HG03432 (cell line): ENCODE results near the gene ADCY10.
"Not testable (repeated sequence)": the region's sequence is repeated elsewhere in the genome, so short reads cannot be mapped to it uniquely, and the experiment has no call there.

Experiments
- ATAC-seq: cut with Tn5 transposase; IDR thresholded peaks from one replicate; pipeline ENCODE4 v1.9.1; 2021; ENCODE audit warnings: mild to moderate bottlenecking, moderate library complexity; ENCODE audit not compliant: unreplicated experiment

Gene ADCY10

DNA sequence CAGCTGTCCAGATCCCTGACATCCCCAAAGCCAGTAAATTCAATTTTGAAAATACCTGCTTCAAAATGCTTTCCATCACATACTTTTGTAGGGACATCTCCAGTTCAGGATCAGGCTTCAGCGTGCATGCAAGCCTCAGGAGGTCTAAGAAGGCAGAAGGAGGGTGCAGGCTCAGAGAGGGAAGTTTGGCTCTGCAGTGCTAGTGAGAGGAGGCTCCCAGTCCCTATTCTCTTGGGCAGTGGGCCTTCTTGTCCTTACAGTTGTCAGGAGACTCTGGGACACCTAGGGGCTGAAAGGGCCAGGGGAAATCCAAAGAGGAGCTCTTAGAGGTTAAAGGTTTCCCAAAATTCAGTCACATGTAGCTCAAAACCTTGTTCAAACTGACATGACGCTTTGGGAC is 20.1 kb downstream of the ADCY10 start:
- no peak for ATAC-seq

DNA sequence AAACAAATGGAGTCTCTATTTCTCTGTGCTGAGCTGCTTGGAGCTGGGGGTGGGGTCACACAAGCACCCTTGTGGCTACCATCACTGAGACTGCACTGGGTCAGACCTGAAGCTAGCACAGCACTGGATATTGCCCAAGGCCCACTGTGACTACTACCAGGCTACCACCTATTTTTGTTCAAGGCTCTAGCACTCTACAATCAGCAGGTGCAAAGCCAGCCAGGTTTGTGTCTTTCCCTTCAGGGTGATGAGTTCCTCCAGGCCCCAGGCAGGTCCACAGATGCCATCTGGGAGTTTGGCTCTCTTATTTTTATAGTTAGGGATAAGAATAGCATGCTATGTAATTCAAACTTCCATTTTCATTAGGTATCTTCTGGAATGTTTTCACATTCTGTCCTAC is 23.5 kb downstream of the ADCY10 start:
- ATAC-seq, result no peak

DNA sequence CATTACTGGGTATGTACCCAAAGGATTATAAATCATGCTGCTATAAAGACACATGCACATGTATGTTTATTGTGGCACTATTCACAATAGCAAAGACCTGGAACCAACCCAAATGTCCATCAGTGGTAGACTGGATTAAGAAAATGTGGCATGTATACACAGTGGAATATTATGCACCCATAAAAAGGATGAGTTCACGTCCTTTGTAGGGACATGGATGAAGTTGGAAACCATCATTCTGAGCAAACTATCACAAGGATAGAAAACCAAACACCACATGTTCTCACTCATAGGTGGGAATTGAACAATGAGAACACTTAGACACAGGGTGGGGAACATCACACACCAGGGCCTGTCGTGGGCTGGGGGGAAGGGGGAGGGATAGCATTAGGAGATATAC is 26.7 kb downstream of the ADCY10 start:
- not testable (repeated sequence) for ATAC-seq

DNA sequence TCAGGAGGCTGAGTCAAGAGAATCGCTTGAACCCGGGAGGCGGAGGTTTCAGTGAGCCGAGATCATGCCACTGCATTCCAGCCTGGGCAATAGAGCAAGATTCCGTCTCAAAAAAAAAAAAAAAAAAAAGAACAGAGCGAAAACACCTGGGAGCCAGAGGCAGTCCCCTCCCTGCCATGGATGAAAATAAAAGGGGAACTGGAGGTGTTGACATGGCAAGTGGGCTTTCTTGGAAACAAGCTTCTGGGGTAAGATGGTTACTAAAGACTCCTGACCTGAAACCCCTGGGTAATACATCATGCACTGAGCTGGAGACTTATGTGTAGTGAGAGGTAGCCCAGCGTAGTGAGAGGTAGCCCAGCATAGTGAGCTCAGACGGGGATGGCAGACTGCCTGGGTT is 31.6 kb downstream of the ADCY10 start:
- no peak for ATAC-seq

DNA sequence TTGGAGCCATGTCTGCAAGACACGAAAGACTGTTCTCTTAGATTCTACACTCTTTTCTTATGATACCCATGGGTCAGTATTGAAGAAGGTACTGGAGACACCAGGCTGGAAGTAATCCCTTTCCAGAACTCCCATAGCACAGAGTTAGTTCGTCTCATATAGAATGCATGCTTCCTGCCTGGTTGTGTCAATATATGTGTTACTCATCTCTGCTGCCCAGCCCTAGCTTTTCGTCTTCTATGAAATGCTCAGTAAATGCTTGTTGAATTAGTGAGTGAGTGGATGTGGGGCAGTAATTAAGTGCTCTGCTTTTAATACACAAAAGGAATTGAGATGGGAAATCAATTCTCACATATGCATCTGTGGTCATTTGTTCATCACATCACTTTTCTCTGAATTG is 32.1 kb downstream of the ADCY10 start:
- no peak for ATAC-seq

DNA sequence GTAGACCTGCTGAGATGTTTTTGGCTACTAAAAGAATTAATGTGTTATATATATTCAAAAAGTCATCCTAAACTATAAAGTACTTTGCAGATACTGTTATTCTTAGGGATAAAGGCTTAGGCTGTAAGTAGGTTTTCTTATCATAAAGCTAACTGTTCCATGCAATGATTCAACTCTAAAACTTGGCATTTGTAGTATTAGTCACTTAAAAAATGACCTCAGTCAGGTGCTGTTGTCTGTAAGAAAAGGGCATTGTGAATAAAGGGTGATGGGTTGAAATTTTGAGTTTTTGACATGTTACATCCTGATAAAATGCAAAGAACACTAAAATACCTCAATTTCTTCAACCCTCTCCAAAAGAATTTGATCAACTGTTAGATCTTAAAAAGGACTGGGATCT is 32.9 kb downstream of the ADCY10 start:
- ATAC-seq, result no peak

DNA sequence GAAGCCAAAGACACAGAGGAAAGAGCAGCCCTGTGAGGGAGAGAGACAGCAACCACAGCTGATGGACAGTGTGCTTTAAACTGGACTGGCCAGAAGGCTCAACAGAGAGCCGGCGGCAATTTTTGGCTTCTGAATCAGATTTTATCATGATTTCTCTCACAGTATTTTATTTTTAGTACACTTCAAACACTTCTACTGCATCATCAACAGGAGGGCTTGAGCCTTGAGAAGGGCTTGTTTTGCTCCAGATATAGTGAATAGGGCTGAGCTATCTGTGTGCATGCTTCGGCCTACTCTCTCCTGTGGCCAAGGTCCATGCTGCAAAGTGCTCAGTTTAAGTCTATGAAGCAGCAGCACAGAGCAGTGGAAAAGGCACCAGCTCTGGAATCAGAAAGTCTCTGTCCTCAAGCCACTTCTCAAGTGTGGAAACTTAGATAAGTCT is 33.3 kb downstream of the ADCY10 start:
- ATAC-seq, result no peak

DNA sequence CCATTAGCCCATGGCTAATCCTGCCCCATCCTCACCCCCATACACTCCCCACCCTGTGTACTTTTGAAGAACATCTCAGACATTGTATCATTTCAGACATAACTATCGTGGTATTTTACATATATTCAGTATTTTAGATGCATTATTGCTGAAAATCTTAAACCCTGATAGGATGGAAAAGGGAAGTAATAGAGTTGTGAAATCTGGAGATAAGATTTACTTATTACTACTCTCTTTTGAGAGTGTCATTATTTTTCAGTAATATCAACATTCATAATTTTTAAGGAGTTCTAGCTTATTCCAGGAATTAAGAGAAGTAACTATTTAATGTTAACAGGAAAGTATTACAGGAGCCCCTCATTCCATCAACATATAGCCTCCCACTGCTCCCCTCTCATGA is 34.4 kb downstream of the ADCY10 start:
- no peak for ATAC-seq

DNA sequence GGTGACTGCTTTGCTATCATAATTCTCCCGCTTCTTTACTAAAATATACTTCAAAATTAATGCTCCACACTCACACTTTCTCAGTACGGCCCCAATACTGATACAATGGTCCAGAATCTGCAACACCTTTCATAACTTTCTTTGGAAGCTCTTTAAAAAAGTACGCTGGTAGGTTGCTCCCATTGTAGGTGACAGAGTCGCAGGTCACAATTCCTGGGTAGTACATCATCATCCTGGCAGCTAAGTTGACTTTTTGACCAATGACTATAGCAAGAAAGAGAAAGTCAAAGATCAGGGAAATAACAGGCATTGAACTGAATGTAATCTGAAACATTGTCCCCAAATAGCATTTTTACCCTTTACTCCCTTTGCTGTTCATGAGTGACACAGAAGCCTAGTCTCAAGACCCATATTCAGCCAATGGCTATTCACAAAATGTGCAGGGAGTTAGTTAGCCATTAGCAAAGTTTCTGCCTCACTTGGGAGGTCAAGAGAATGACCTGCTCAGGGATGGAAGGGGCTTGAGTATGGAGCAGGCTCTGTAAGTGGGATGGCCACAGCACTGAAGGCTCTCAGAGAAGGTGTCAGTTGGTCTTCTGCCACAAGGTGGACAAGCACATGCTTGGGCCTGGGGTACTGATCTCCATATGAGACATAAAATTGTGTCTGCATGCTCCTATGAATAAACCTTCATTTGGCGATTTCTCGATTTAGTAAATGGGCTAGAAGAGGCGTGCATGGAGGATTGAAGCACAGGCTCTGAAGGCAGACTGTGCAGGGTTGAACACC is 35.4 kb downstream of the ADCY10 start:
- ATAC-seq, result no peak

DNA sequence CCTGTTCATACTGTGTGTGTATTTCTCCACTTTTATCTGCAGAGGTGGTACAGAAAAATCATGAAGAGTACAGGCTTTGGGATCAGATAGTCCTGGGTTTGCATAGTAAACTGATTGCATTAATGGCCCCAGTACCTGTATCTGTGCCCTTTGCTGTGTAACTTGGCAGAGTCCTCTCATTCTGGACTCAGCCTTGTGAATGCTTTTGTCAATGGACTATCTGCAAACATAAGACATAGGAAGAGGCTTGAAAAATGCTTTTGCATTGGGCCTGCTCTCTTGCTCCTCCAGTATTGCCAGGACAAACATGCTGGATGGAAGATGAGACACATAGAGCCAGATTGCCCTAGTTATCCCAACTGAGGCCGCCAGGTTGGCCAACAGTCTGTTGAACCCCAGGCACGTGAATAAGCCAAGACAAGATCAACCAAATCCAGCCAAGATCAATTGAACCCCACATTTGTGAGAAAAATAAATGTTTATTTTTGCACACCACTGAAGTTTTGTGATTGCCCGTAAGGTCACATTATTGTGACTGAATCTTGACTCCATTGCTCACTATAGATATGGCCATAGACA is 37.2 kb downstream of the ADCY10 start:
- no peak for ATAC-seq

DNA sequence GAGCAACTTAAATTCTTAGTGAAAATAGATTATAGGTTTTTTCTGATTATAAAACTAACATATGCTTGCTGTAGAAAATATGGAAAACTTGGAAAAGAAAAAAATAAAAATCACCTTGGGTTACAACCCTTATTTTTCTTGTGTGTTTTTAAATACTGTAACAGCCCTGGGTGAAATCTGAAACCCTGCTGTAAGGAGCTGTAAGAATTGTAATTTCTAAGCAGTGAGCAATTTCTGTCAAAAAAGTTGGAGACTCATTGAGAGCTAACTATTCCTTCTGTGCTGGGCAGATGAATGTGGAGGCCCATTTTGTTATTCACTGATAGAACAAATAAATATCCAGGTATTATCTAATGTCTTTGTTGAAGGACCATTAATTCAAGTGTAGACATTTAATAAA is 42.6 kb downstream of the ADCY10 start:
- ATAC-seq, result no peak

DNA sequence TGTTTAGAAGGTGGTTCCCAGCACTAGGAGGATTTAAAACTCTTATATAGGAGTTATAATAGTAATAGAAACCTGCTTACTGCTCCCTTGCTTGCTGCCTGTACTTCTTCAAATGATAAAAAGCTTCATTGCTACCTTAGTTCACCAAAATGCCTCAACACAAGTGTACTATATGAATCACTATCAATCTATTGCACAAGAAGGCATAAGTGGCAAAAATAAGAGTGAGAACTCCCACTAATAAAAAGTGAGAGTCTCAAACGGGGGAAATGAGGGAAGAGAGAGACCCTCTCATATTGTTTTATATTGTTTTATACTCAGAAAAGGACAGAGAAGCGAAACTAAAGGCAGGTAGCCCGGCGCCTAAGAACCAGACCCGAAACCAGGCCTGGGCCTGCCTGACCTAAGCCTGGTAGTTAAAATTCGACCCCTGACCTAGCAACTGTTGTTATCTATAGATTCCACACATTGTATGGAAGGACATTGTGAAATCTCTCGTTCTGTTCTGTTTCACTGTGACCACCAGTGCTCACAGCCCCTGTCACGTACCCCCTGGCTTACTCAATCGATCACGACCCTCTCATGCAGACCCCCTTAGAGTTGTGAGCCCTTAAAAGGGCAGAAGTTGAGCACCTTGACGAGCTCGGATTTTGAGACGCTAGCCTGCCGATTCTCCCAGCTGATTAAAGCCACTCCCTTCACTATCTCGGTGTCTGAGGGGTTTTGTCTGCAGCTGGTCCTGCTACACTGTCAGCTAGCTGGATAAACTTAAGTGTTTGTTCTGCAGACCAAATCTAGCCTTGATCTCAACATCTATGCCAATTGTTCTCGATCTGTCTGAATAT is 44.6 kb downstream of the ADCY10 start:
- not testable (repeated sequence) for ATAC-seq

DNA sequence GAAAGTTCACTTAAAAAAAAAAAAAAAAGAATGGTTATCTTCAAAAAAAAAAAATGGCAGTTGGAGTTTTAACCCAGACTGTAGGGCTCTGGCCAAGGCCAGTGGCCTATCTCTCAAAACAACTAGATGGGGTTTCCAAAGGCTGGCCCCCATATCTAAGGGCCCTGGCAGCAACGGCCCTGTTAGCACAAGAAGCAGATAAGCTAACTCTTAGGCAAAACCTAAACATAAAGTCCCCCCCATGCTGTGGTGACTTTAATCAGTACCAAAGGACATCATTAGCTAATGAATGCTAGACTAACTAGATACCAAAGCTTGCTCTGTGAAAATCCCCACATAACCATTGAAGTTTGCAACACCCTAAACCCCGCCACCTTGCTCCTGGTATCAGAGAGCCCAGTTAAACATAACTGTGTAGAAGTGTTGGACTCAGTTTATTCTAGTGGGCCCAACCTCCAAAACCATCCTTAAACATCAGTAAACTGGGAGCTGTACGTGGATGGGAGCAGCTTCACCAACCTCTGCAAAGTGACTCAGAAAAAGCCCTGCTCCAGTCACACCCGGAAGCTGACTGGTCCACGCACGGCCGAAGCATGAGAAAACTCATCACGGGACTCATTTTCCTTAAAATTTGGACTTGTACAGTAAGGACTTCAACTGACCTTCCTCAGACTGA is 47.1 kb downstream of the ADCY10 start:
- ATAC-seq, result not testable (repeated sequence)

DNA sequence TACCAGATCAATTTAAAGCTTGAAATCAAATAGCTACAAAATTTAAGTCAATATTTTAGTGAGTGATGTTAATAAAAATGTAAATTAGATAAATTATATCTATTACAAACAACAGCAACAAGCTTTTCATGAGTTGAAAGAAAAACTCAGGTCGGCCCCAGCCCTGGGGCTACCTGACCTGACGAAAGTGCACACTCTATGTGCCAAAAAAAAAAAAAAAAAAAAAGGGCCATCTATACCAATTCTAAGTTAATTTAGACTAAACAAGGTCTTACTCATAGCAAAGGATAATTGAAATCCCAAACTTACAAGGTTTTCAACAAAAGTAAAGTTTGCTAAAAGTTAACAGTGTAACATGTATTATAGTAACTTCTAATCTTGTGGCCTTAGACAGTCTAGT is 47.6 kb downstream of the ADCY10 start:
- ATAC-seq, result not testable (repeated sequence)

DNA sequence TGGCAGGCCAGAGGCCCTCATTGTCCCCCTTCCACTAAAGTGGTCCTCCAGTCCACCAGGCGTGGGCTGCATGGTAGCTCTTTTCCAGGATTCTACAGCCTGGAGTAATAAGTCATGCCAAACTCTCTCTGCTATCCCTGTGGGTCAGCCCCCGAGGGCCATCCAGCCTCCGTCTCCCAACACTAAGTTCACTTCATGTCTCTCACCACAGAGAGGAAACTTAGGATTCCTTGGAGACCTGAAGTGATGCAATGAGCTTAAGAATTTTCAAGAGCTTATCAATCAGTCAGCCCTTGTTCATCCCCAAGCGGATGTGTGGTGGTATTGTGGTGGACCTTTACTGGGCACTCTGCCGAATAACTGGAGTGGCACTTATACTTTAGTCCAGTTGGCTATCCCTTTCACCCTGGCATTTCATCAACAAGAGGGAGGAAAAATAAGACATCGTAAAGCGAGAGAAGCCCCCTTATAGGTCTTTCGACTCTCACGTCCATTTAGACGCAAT is 48.1 kb downstream of the ADCY10 start:
- not testable (repeated sequence) for ATAC-seq

DNA sequence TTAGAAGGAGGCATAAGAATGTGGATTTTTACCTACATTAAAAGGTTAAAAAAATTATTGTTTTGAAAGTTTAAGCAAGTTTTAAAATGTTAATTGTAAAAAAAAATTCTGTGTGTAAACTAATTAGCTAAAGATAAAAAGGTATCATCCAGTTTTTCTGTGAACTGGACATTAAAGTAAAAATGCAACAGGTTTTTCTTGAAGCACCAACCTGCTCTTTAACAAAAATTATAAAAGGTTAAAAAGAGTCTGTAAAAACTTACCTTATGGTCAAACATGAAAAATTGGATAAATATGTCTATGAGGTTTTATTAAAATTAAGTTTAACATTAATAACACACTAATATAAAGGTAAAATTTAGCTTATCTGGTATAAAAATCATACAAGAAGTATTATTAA is 48.7 kb downstream of the ADCY10 start:
- not testable (repeated sequence) for ATAC-seq

DNA sequence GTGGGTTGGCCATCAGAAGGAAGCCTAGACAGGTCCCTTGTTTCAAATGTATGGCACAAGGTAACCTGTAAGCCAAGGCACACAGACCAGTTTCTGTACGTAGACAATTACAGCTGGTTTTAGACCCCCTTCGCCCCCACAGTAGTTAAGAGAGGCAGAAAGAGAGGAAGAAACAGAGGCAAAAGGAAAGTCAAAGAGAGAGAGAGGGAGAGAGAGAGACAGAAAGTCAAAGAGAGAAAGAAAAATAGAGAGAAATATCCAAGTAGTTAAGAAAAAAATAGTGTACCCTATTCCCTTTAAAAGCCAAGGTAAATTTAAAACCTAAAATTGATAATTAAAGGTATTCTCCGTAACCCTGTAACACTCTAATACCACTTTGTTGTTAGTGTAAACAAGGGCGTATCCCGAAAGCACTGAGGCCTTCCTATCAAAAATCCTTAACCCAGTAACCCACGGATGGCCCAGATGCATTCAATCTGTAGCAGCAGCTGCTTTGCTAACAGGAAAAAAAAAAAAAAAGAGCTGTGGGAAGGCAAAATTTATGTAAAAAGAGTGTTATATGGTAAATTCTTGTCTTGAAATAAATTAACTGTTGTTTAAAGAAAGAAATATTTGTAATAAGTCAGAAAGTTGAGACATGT is 49.4 kb downstream of the ADCY10 start:
- no peak for ATAC-seq

DNA sequence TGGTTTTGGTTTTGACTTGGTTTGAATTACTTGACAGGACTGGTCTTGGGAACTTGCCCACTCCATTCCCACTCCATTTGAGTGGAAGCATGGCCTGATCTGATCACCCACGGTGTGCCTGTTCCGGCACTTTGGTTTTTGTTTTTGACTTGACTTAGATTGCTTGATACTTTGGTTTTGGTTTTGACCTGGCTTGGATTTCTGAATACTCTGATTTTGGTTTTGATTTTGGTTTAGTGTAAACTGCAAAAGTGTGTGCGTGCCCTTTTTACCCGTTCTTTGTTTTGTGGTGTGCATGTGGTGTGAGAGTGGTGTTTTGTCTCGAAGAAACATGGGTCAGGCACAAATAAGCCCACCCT is 50.0 kb downstream of the ADCY10 start:
- ATAC-seq, result no peak

DNA sequence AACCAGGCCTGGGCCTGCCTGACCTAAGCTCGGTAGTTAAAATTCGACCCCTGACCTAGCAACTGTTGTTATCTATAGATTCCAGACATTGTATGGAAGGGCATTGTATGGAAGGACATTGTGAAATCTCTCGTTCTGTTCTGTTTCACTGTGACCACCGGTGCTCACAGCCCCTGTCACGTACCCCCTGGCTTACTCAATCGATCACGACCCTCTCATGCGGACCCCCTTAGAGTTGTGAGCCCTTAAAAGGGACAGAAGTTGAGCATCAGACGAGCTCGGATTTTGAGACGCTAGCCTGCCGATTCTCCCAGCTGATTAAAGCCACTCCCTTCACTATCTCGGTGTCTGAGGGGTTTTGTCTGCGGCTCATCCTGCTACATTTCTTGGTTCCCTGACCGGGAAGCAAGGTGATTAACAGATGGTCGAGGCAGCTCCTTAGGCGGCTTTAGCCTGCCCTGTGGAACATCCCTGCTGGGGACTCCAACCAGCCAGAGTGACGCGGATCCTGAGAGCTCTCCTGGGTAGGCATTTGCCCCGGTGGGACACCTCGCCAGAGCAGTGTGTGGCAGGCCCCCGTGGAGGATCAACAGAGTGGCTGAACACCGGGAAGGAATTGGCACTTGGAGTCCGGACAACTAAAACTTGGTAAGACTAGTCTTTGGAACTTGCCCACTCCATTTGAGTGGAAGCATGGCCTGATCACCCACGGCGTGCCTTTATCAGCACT is 50.6 kb downstream of the ADCY10 start:
- not testable (repeated sequence) for ATAC-seq
